Measurements from ENCODE around the gene PPM1M.
A peak's percentile ranks its signal among the peaks of the same experiment; 100 is the strongest.

Gene PPM1M

GRCh38 chr3:52234516-52235447, 10.8 kb upstream of the PPM1M start:
- TF ChIP-seq CTCF (IDR thresholded peaks at IDR 0.05) = no peak

GRCh38 chr3:52236424-52236886, 9.1 kb upstream of the PPM1M start:
- no peak for TF ChIP-seq CTCF (IDR thresholded peaks at IDR 0.05)

GRCh38 chr3:52237006-52237656, 8.4 kb upstream of the PPM1M start:
- no peak for TF ChIP-seq CTCF (IDR thresholded peaks at IDR 0.05)

- TF ChIP-seq CTCF (IDR thresholded peaks at IDR 0.05) = no peak
Measured at GRCh38 chr3:52237657-52238172, 7.8 kb upstream of the PPM1M start.

GRCh38 chr3:52238193-52238760, 7.3 kb upstream of the PPM1M start:
- no peak for TF ChIP-seq CTCF (IDR thresholded peaks at IDR 0.05)

- peak; percentile 46 for TF ChIP-seq CTCF (IDR thresholded peaks at IDR 0.05)
Measured at GRCh38 chr3:52238761-52239701, 6.5 kb upstream of the PPM1M start, which contains the start of gene TWF2. Gene TWF2 (minus strand): TSS chr3:52239158. CDS start chr3:52239016, 142 bp downstream.
